Left forelimb (tissue), 1 donor: ENCODE measurements around the gene LRP4.
A peak's percentile ranks its signal among the peaks of the same experiment; 100 is the strongest.
"Not testable (repeated sequence)": the region's sequence is repeated elsewhere in the genome, so short reads cannot be mapped to it uniquely, and the experiment has no call there.

ENCODE experiments used
- DNase-seq: peaks from one replicate; pipeline ENCODE4 v3.0.0-alpha.2; 2018; ENCODE audit warnings: low spot score

Gene LRP4

GRCh38 chr11:46927928-46928327 is 9.6 kb upstream of the LRP4 start:
- not testable (repeated sequence) for DNase-seq

GRCh38 chr11:46920755-46921154 is 2.4 kb upstream of the LRP4 start:
- no peak for DNase-seq

GRCh38 chr11:46918788-46919513 is 601 bp upstream of the LRP4 start:
- no peak for DNase-seq

- no peak for DNase-seq
Measured at GRCh38 chr11:46917762-46918082, 628 bp downstream of the LRP4 start.

GRCh38 chr11:46917109-46917761 is 1.1 kb downstream of the LRP4 start:
- no peak for DNase-seq

- DNase-seq, result peak; percentile 80
Measured at GRCh38 chr11:46916286-46917108, 1.9 kb downstream of the LRP4 start.

GRCh38 chr11:46914910-46915309 is 3.4 kb downstream of the LRP4 start:
- no peak for DNase-seq

GRCh38 chr11:46914363-46914762 is 4.0 kb downstream of the LRP4 start:
- DNase-seq, result no peak

- no peak for DNase-seq
Measured at GRCh38 chr11:46913484-46913883, 4.9 kb downstream of the LRP4 start.

- DNase-seq, result no peak
Measured at GRCh38 chr11:46912526-46913150, 5.7 kb downstream of the LRP4 start.

- DNase-seq, result no peak
Measured at GRCh38 chr11:46907606-46908005, 10.7 kb downstream of the LRP4 start.

- no peak for DNase-seq
Measured at GRCh38 chr11:46906609-46907041, 11.7 kb downstream of the LRP4 start.

GRCh38 chr11:46905806-46906205 is 12.5 kb downstream of the LRP4 start:
- no peak for DNase-seq

GRCh38 chr11:46903846-46904245 is 14.5 kb downstream of the LRP4 start:
- DNase-seq, result peak; percentile 82

- DNase-seq, result no peak
Measured at GRCh38 chr11:46902694-46903093, 15.7 kb downstream of the LRP4 start.

GRCh38 chr11:46901156-46901555 is 17.2 kb downstream of the LRP4 start:
- no peak for DNase-seq

- DNase-seq, result no peak
Measured at GRCh38 chr11:46900091-46900746, 18.1 kb downstream of the LRP4 start.

- DNase-seq, result no peak
Measured at GRCh38 chr11:46899501-46900025, 18.8 kb downstream of the LRP4 start.

GRCh38 chr11:46898396-46899095 is 19.8 kb downstream of the LRP4 start:
- no peak for DNase-seq

GRCh38 chr11:46896719-46897406 is 21.5 kb downstream of the LRP4 start:
- no peak for DNase-seq
